ENCODE results near the gene ADGRB3. TPM values are rescaled to one million over a fixed set of nuclear protein-coding genes. Genes with fewer than 3 reads are reported as not detected.
"Not testable (repeated sequence)": the region's sequence is repeated elsewhere in the genome, so short reads cannot be mapped to it uniquely, and the experiment has no call there.

Gene ADGRB3
- total RNA-seq, 2 donors from 2014 or later: not detected

GRCh38 chr6:69098910-69099309, 463.8 kb downstream of the ADGRB3 start:
- no peaks in the 10 kb centered on the region for H3K27me3 Mint-ChIP-seq
- no peaks in the 10 kb centered on the region for H3K9me3 ChIP-seq (ENCODE audit: control insufficient read depth, low read length, poor library complexity, severe bottlenecking)
- no peak overlapping the region for H3K4me3 Mint-ChIP-seq
- ATAC-seq: no peak
- H3K4me1 Mint-ChIP-seq: no peaks in the 10 kb centered on the region
- DNase-seq: no peak
- no peak overlapping the region for H3K27ac Mint-ChIP-seq
- H3K36me3 Mint-ChIP-seq (ENCODE audit: low read depth): no peaks in the 10 kb centered on the region

DNA sequence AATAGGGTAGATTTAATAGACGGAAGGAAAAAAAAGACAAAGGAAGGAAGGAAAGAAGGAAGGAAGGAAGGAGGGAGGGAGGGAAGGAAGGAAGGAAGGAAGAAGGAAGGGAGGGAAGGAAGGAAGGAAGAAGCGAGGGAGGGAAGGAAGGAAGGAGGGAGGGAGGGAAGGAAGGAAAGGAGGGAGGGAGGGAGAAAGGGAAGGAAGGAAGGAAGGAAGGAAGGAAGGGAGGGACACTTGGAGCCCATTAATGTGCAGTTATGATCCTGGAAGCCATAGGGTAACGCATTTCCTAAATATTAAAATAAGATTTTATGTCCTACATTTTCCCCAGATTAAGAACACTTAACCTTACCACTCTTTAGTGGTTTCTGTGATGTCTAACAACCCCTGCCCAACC, 465.7 kb downstream of the ADGRB3 start:
- no peaks in the 10 kb centered on the region for H3K9me3 ChIP-seq (ENCODE audit: control insufficient read depth, low read length, poor library complexity, severe bottlenecking)
- DNase-seq (no peak), ATAC-seq (no peak)
- no peak overlapping the region for H3K27ac Mint-ChIP-seq
- no peaks in the 10 kb centered on the region for H3K27me3 Mint-ChIP-seq
- no peak overlapping the region for H3K4me3 Mint-ChIP-seq
- H3K36me3 Mint-ChIP-seq (ENCODE audit: low read depth): no peaks in the 10 kb centered on the region
- H3K4me1 Mint-ChIP-seq: no peaks in the 10 kb centered on the region

DNA sequence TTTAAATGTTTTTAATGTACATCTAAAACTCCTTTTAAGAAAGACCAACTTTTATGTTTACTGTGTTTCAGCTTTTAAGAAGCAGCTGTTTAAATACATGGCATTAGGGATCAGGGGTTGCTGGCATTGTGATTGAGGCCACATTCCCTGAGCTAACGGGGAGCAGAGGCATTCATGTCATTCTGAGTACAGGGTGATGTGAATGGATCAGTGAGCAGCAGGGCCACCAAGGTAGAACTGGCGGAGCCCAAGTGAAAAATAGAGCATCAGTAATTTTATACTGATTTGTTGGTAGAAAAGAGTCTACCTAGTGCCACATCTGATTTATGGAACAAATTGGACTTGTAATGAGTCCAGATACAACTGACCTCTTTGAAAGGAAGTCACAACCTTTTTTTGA, 467.3 kb downstream of the ADGRB3 start:
- H3K4me1 Mint-ChIP-seq: no peaks in the 10 kb centered on the region
- no peaks in the 10 kb centered on the region for H3K36me3 Mint-ChIP-seq (ENCODE audit: low read depth)
- ATAC-seq: no peak
- DNase-seq: no peak
- H3K27me3 Mint-ChIP-seq: no peaks in the 10 kb centered on the region
- H3K27ac Mint-ChIP-seq: no peak overlapping the region
- H3K9me3 ChIP-seq (ENCODE audit: control insufficient read depth, low read length, poor library complexity, severe bottlenecking): no peaks in the 10 kb centered on the region
- H3K4me3 Mint-ChIP-seq: no peak overlapping the region

DNA sequence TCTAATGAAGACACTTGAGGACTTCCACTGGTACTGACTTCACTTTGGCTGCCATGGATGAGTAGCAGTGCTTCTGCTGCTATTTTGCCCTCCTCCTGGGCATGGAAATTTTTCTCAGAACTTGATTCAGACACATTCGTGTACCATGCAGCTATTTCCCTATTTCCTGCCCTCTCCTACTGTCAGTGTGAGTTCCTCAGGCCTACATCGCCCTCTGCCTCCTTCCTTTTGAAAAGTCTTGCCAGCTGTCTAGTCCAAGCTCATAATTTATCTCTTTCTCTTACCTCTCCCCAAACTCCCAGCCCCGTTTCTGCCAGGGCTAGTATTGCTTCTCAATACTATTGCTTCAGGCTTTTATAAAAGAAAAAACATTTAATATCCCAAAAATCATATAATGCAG, 470.2 kb downstream of the ADGRB3 start:
- no peaks in the 10 kb centered on the region for H3K27me3 Mint-ChIP-seq
- no peaks in the 10 kb centered on the region for H3K4me1 Mint-ChIP-seq
- H3K27ac Mint-ChIP-seq: no peak overlapping the region
- no peak overlapping the region for H3K4me3 Mint-ChIP-seq
- ATAC-seq: no peak
- no peak for DNase-seq
- H3K9me3 ChIP-seq (ENCODE audit: control insufficient read depth, low read length, poor library complexity, severe bottlenecking): no peaks in the 10 kb centered on the region
- no peaks in the 10 kb centered on the region for H3K36me3 Mint-ChIP-seq (ENCODE audit: low read depth)

DNA sequence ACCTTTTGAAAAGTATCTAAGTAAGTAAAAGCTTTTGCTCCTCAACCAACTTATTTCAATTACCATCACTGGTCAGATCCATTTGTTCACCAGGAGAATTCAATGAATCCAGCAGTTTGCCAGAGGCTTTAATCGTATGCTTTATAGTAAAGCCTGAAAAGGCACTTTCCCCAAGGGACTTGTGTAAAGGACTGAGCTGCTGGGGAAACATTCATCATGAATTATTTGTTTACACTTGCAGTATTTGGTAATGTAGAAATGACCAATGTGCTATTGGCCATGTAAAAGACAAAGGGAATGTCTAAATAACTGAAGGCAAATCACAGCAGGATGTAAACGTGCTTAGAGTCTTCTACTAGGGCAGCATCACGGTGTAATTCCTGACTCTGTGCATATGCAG, 471.4 kb downstream of the ADGRB3 start:
- H3K9me3 ChIP-seq (ENCODE audit: control insufficient read depth, low read length, poor library complexity, severe bottlenecking): no peaks in the 10 kb centered on the region
- H3K4me1 Mint-ChIP-seq: no peaks in the 10 kb centered on the region
- no peak overlapping the region for H3K4me3 Mint-ChIP-seq
- DNase-seq: no peak
- no peaks in the 10 kb centered on the region for H3K27me3 Mint-ChIP-seq
- no peak overlapping the region for H3K27ac Mint-ChIP-seq
- no peak for ATAC-seq
- no peaks in the 10 kb centered on the region for H3K36me3 Mint-ChIP-seq (ENCODE audit: low read depth)

DNA sequence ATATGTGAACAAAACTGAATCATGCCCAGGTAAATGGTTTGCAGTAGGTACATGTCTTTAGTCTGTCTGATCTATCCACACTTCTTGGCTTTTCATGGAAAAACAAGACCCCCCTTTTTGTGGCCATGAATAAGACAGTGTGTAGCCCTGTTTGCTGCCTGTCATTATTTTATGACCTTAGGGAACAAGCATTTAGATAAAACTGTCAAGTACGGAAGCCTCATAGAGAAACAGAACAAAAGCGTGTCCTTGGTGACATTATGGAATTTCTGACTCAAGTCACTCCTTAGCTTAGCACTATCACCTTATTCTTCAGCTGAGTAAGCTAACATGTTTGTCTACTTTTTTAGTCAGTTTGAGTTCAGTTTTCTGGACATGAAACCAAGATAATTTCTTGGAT, 476.2 kb downstream of the ADGRB3 start:
- H3K36me3 Mint-ChIP-seq (ENCODE audit: low read depth): no peaks in the 10 kb centered on the region
- no peaks in the 10 kb centered on the region for H3K27me3 Mint-ChIP-seq
- no peak overlapping the region for H3K27ac Mint-ChIP-seq
- DNase-seq (no peak), ATAC-seq (no peak)
- no peaks in the 10 kb centered on the region for H3K9me3 ChIP-seq (ENCODE audit: control insufficient read depth, low read length, poor library complexity, severe bottlenecking)
- no peaks in the 10 kb centered on the region for H3K4me1 Mint-ChIP-seq
- H3K4me3 Mint-ChIP-seq: no peak overlapping the region

- Mint-ChIP-seq H3K36me3 (ENCODE audit: low read depth) (no peaks in the 10 kb centered on the region), H3K4me3 (no peak overlapping the region), H3K27me3 (no peaks in the 10 kb centered on the region), H3K4me1 (no peaks in the 10 kb centered on the region), H3K27ac (no peak overlapping the region)
- no peak for DNase-seq
- ATAC-seq: no peak
- H3K9me3 ChIP-seq (ENCODE audit: control insufficient read depth, low read length, poor library complexity, severe bottlenecking): no peaks in the 10 kb centered on the region
These were observed 481.6 kb downstream of the ADGRB3 start for GRCh38 chr6:69116658-69117057.

DNA sequence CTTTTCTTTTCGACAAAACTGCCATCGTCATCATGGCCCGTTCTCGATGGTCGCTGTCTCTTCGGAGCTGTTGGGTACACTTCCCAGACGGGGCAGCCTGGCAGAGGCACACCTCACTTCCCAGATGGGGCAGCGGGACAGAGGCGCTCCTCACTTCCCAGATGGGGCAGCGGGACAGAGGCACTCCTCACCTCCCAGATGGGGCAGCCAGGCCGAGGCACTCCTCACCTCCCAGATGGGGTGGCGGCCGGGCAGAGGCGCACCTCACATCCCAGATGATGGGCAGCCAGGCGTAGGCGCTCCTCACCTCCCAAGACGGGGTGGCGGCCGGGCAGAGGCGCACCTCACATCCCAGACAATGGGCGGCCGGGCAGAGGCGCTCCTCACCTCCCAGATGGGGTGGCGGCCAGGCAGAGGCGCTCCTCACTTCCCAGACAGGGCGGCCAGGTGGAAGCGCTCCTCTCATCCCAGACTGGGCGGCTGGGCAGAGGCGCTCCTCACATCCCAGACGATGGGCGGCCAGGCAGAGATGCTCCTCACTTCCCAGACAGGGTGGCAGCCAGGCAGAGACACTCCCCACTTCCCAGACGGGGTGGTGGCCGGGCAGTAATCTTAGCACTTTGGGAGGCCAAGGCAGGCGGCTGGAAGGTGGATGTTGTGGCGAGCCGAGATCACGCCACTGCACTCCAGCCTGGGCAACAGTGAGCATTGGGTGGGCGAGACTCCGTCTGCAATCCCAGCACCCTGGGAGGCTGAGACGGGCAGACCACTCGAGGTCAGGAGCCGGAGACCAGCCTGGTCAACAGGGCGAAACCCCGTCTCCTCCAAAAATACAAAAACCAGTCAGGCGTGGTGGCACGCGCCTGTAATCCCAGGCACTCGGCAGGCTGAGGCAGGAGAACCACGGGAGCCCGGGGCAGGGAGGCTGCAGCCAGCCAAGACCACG, 486.7 kb downstream of the ADGRB3 start:
- not testable (repeated sequence) for H3K4me3 Mint-ChIP-seq; H3K9me3 ChIP-seq (ENCODE audit: control insufficient read depth, low read length, poor library complexity, severe bottlenecking); H3K27ac Mint-ChIP-seq; DNase-seq; H3K27me3 Mint-ChIP-seq; ATAC-seq; H3K36me3 Mint-ChIP-seq (ENCODE audit: low read depth); H3K4me1 Mint-ChIP-seq

DNA sequence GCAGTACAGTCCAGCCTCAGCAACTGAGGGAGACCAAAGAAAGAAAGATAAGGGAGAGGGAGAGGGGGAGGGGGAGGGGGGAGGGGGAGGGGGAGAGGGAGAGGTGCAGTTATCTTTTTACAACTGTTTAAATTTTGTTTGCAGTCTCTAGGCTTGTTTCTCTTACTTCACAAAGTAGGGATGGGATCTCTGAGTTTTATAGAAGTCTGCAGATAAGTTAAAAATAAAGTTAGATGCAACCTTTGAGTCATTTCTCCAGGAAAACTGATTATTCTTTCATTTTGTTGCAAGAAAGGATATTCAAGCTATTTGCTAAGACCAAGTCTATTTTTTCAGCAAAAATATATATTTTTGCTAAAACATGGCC, 487.3 kb downstream of the ADGRB3 start:
- H3K9me3 ChIP-seq (ENCODE audit: control insufficient read depth, low read length, poor library complexity, severe bottlenecking): no peaks in the 10 kb centered on the region
- ATAC-seq (no peak), DNase-seq (no peak)
- H3K36me3 Mint-ChIP-seq (ENCODE audit: low read depth): no peaks in the 10 kb centered on the region
- H3K4me3 Mint-ChIP-seq: no peak overlapping the region
- no peaks in the 10 kb centered on the region for H3K27me3 Mint-ChIP-seq
- H3K4me1 Mint-ChIP-seq: no peaks in the 10 kb centered on the region
- no peak overlapping the region for H3K27ac Mint-ChIP-seq

GRCh38 chr6:69128411-69128810, 493.3 kb downstream of the ADGRB3 start:
- Mint-ChIP-seq H3K27me3 (no peaks in the 10 kb centered on the region), H3K4me3 (no peak overlapping the region), H3K27ac (no peak overlapping the region), H3K36me3 (ENCODE audit: low read depth) (no peaks in the 10 kb centered on the region), H3K4me1 (no peaks in the 10 kb centered on the region)
- no peaks in the 10 kb centered on the region for H3K9me3 ChIP-seq (ENCODE audit: control insufficient read depth, low read length, poor library complexity, severe bottlenecking)
- ATAC-seq (no peak), DNase-seq (no peak)

- Mint-ChIP-seq H3K36me3 (ENCODE audit: low read depth) (no peaks in the 10 kb centered on the region), H3K27ac (no peak overlapping the region), H3K4me1 (no peaks in the 10 kb centered on the region), H3K27me3 (no peaks in the 10 kb centered on the region), H3K4me3 (no peak overlapping the region)
- DNase-seq (no peak), ATAC-seq (no peak)
- H3K9me3 ChIP-seq (ENCODE audit: control insufficient read depth, low read length, poor library complexity, severe bottlenecking): no peaks in the 10 kb centered on the region
These were observed 494.0 kb downstream of the ADGRB3 start for GRCh38 chr6:69129046-69129445.

- H3K27me3 Mint-ChIP-seq: no peaks in the 10 kb centered on the region
These were observed 500.8 kb downstream of the ADGRB3 start for GRCh38 chr6:69135927-69136326.

DNA sequence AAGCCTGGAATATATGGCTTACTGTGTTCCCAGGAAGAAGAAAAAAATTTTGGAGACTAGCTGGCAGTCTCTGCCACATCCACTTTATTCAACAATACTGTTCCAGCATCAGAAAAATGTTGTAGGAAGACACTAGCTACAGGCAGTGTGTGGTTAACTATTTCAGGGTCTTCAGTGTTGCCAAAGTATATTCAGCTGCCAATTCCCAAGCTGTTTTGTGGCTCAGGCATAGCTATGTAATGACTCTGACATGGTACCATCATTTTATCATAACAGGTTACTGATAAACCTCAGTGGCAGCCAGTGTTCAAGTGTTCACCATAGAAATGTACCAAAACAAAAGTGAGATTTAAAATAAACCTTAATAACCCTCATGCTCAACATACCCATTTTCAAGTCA, 503.1 kb downstream of the ADGRB3 start:
- Mint-ChIP-seq H3K36me3 (ENCODE audit: low read depth) (no peaks in the 10 kb centered on the region), H3K4me1 (no peaks in the 10 kb centered on the region), H3K27me3 (no peaks in the 10 kb centered on the region), H3K4me3 (no peak overlapping the region), H3K27ac (no peak overlapping the region)
- no peaks in the 10 kb centered on the region for H3K9me3 ChIP-seq (ENCODE audit: control insufficient read depth, low read length, poor library complexity, severe bottlenecking)
- ATAC-seq (no peak), DNase-seq (no peak)

More at GRCh38 chr6:69135927-69136326, 500.8 kb downstream of the ADGRB3 start:
- no peaks in the 10 kb centered on the region for H3K9me3 ChIP-seq (ENCODE audit: control insufficient read depth, low read length, poor library complexity, severe bottlenecking)
- H3K4me3 Mint-ChIP-seq: no peak overlapping the region
- no peaks in the 10 kb centered on the region for H3K4me1 Mint-ChIP-seq
- no peak for DNase-seq
- H3K36me3 Mint-ChIP-seq (ENCODE audit: low read depth): no peaks in the 10 kb centered on the region
- ATAC-seq: no peak
- H3K27ac Mint-ChIP-seq: no peak overlapping the region

DNA sequence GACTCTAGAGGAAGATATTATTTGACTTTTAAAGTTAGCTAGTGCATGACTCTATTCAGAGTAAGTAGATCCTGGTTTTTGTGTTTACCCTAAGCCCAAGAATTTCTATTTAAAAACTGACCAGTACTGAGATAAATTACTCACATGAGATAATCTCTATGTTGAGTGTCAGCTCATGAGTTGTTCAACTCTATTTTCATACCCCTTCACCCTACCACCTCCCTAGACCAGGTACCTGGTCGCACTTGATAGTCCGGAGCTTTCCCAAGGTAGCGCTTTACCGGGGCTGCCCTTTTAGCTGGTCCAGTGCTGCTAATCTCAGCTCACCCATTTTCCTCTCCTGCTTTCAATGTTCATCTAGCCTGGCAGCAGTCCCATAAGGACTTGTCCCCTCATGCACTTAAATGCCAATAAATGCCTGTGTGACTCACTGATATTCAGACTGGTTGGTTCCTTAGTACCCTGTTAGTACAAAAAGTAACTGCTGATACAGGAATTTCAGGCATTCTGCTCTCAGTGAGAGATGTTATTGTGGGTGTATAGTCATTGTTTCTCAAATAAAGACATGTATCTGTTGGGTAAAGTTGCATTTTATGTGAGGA, 503.9 kb downstream of the ADGRB3 start:
- DNase-seq (no peak), ATAC-seq (no peak)
- Mint-ChIP-seq H3K4me1 (no peaks in the 10 kb centered on the region), H3K27me3 (no peaks in the 10 kb centered on the region), H3K27ac (no peak overlapping the region), H3K4me3 (no peak overlapping the region), H3K36me3 (ENCODE audit: low read depth) (no peaks in the 10 kb centered on the region)
- no peaks in the 10 kb centered on the region for H3K9me3 ChIP-seq (ENCODE audit: control insufficient read depth, low read length, poor library complexity, severe bottlenecking)
